ENCODE data around the gene TOMM70.

DNA sequence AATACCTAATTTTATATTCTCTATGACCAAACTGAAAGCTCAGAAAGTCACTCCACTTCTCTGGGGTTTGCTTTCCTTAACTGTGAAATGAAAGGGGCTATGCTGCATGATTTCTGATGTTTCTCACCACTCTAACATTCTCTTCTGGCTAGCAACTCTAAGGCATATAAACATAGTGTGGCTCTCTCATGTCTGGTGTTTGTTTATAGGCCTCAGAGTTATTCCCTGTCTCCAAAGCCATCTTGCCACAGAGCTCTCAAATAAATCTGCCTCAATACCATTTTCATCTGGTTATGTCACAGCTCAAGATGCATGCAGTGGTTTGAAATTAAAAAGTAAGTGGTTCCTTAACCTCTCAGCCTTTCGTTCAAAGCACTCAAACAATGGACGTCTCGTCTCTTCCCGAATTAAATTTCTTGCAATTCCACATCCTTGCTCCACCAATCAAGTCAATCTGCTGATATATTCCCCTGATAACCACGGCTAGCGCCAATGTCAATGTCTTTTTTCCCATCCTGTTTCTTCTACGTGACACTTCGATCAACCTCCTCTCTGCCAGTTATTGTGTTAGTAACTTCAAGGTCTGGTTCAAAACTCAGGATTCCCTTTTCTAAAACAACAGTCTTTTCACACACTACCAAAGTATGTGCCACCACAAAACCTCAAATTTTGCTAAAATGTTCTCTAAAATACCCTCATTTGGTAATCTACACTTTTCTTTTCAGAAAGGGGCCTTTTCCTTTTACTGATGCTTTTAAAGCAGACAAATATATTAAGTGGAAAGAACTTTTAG, 16.0 kb downstream of the TOMM70 start:
- TF ChIP-seq, protein P1, sequence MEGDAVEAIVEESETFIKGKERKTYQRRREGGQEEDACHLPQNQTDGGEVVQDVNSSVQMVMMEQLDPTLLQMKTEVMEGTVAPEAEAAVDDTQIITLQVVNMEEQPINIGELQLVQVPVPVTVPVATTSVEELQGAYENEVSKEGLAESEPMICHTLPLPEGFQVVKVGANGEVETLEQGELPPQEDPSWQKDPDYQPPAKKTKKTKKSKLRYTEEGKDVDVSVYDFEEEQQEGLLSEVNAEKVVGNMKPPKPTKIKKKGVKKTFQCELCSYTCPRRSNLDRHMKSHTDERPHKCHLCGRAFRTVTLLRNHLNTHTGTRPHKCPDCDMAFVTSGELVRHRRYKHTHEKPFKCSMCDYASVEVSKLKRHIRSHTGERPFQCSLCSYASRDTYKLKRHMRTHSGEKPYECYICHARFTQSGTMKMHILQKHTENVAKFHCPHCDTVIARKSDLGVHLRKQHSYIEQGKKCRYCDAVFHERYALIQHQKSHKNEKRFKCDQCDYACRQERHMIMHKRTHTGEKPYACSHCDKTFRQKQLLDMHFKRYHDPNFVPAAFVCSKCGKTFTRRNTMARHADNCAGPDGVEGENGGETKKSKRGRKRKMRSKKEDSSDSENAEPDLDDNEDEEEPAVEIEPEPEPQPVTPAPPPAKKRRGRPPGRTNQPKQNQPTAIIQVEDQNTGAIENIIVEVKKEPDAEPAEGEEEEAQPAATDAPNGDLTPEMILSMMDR (conservative IDR thresholded peaks at IDR 0.05; ENCODE audit: low read depth, low read length), result no peak
- no peak for TF ChIP-seq SMC3 (IDR thresholded peaks at IDR 0.05; ENCODE audit: low read depth, low read length)
- TF ChIP-seq NFE2L2 (IDR thresholded peaks at IDR 0.05; ENCODE audit: low read depth, low read length), result no peak
- no peak for TF ChIP-seq POLR2A (IDR thresholded peaks at IDR 0.05; ENCODE audit: low read depth, low read length)
- TF ChIP-seq RAD21 (IDR thresholded peaks at IDR 0.05; ENCODE audit: low read length), result no peak
- TF ChIP-seq FOS (IDR thresholded peaks at IDR 0.05; ENCODE audit: low read depth, low read length), result no peak
- TF ChIP-seq, protein P2, sequence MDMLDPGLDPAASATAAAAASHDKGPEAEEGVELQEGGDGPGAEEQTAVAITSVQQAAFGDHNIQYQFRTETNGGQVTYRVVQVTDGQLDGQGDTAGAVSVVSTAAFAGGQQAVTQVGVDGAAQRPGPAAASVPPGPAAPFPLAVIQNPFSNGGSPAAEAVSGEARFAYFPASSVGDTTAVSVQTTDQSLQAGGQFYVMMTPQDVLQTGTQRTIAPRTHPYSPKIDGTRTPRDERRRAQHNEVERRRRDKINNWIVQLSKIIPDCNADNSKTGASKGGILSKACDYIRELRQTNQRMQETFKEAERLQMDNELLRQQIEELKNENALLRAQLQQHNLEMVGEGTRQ (IDR thresholded peaks at IDR 0.05; ENCODE audit: low read depth, low read length), result no peak
- TF ChIP-seq MXI1 (IDR thresholded peaks at IDR 0.05; ENCODE audit: borderline replicate concordance, low read depth, low read length), result no peak
- TF ChIP-seq CHD1 (IDR thresholded peaks at IDR 0.05; ENCODE audit: low read depth, low read length), result no peak
- TF ChIP-seq CEBPB (IDR thresholded peaks at IDR 0.05; ENCODE audit: low read depth, low read length), result no peak
- TF ChIP-seq MAZ (IDR thresholded peaks at IDR 0.05; ENCODE audit: borderline replicate concordance, low read depth, low read length), result no peak
- no peak for TF ChIP-seq RFX5 (IDR thresholded peaks at IDR 0.05; ENCODE audit: low read depth, low read length)
- no peak for TF ChIP-seq MAFK (IDR thresholded peaks at IDR 0.05; ENCODE audit: low read depth, low read length)

All from IMR-90 (cell line).